B cell (primary cell): ENCODE measurements around the gene PLCB4. TPM values are rescaled to one million over a fixed set of nuclear protein-coding genes. Genes with fewer than 3 reads are reported as not detected.

Experiments used
- ATAC-seq: fragments of 200-7000 bp; cut with Tn5 transposase; one replicate; pipeline ENCODE4 v1.10.0; 2021; ENCODE audit warnings: low read depth, mild to moderate bottlenecking, moderate number of reproducible peaks, moderate library complexity
- CTCF ChIA-PET: fragments of 350-600 bp; sonication (Branson Sonifier 250); formaldehyde crosslinking; loops from one replicate; lab custom pipeline; 2021; ENCODE audit warnings: antibody characterized with exemption, inconsistent platforms; lab: Charles Lee
- POLR2A ChIA-PET: fragments of 350-600 bp; sonication (Branson Sonifier 250); formaldehyde crosslinking; loops from one replicate; lab custom pipeline; 2021; ENCODE audit warnings: antibody characterized with exemption; lab: Charles Lee
- DNase-seq: peaks from one replicate; pipeline ENCODE4 v3.0.0; 2013
- H2AFZ ChIP-seq: 2 replicates; pipeline ENCODE4 v1.6.1; 2012; ENCODE audit warnings: mild to moderate bottlenecking, low read depth, low read length; ENCODE audit not compliant: insufficient read depth, poor library complexity, severe bottlenecking
- H3K27ac ChIP-seq, 2 donors: 1 replicate in 1 of 2; 2 replicates in 1 of 2; pipeline ENCODE4 v1.5.1; 2012 to 2013; ENCODE audit warnings: low read length in 2 of 2, mild to moderate bottlenecking in 2 of 2, moderate library complexity in 1 of 2
- H3K27me3 ChIP-seq, 4 experiments: fragments of 200-600 bp in 1 of 4; sonication (generic) in 1 of 4; replicated peaks in 1 of 4; 1 replicate in 2 of 4; 2 replicates in 2 of 4; pipeline versions ENCODE4 v1.6.1 to v1.7.0; 2013 to 2016; ENCODE audit warnings: low read length in 3 of 4, mild to moderate bottlenecking in 2 of 4, mixed read lengths in 1 of 4, moderate library complexity in 1 of 4; ENCODE audit not compliant: insufficient read depth in 4 of 4, control insufficient read depth in 3 of 4; ENCODE audit errors: control extremely low read depth in 1 of 4
- H3K36me3 ChIP-seq, 2 experiments: replicated peaks in 1 of 2; 1 replicate in 1 of 2; 2 replicates in 1 of 2; pipeline versions ENCODE4 v1.6.1 to v1.7.1; 2013; ENCODE audit warnings: low read length in 1 of 2; ENCODE audit not compliant: insufficient read depth in 2 of 2, control insufficient read depth in 1 of 2; ENCODE audit errors: control extremely low read depth in 1 of 2, extremely low read depth in 1 of 2
- H3K4me1 ChIP-seq, 2 donors: fragments of 200-600 bp in 1 of 2; sonication (generic) in 1 of 2; 1 replicate in 1 of 2; 2 replicates in 1 of 2; pipeline versions ENCODE4 v1.5.1 to v1.6.1; 2013 to 2017; ENCODE audit warnings: low read length in 2 of 2; ENCODE audit not compliant: control insufficient read depth in 2 of 2, insufficient read depth in 2 of 2
- H3K4me2 ChIP-seq: replicated peaks from 2 replicates; pipeline ENCODE3; 2012; ENCODE audit warnings: mild to moderate bottlenecking, low read depth, low read length; ENCODE audit not compliant: poor library complexity, severe bottlenecking
- H3K4me3 ChIP-seq, 5 experiments: fragments of 200-600 bp in 1 of 5; sonication (generic) in 1 of 5; 1 replicate in 3 of 5; 2 replicates in 2 of 5; pipeline versions ENCODE4 v1.5.1 to v1.7.0; 2011 to 2016; ENCODE audit warnings: low read length in 4 of 5, mild to moderate bottlenecking in 4 of 5, low read depth in 2 of 5, control low read depth in 1 of 5, moderate library complexity in 1 of 5; ENCODE audit not compliant: insufficient read depth in 1 of 5; ENCODE audit errors: control extremely low read depth in 1 of 5, extremely low read depth in 1 of 5
- H3K79me2 ChIP-seq: fragments of 200-600 bp; sonication (generic); one replicate; pipeline ENCODE4 v1.6.0; 2016; ENCODE audit warnings: low read length; ENCODE audit not compliant: control insufficient read depth, insufficient read depth
- H3K9ac ChIP-seq: fragments of 200-600 bp; sonication (generic); 2 replicates; pipeline ENCODE4 v1.6.1; 2017; ENCODE audit warnings: mild to moderate bottlenecking, low read length, moderate library complexity
- H3K9me3 ChIP-seq, 3 donors: one replicate each; pipeline versions ENCODE4 v1.6.1 to v1.7.1; 2013; ENCODE audit warnings: low read length in 2 of 3; ENCODE audit not compliant: control insufficient read depth in 2 of 3, insufficient read depth in 1 of 3; ENCODE audit errors: control extremely low read depth in 1 of 3
- H4K20me1 ChIP-seq: 2 replicates; pipeline ENCODE4 v1.6.0; 2012; ENCODE audit warnings: mild to moderate bottlenecking, low read length; ENCODE audit not compliant: insufficient read depth, control insufficient read depth, poor library complexity, severe bottlenecking
- H3K27ac Mint-ChIP-seq: one replicate; pipeline ENCODE4 v1.8.0; 2021; ENCODE audit warnings: mixed read lengths
- H3K27me3 Mint-ChIP-seq: one replicate; pipeline ENCODE4 v1.8.0; 2021; ENCODE audit warnings: mixed read lengths
- H3K4me1 Mint-ChIP-seq: one replicate; pipeline ENCODE4 v1.8.0; 2021; ENCODE audit warnings: mixed read lengths
- H3K4me3 Mint-ChIP-seq: one replicate; pipeline ENCODE4 v1.8.0; 2021; ENCODE audit warnings: mixed read lengths
- H3K9me3 Mint-ChIP-seq: one replicate; pipeline ENCODE4 v1.8.0; 2022; ENCODE audit warnings: mixed read lengths; ENCODE audit not compliant: insufficient read depth
- CTCF ChIP-seq: fragments of 200-600 bp; IDR thresholded peaks from one replicate; pipeline ENCODE4 v1.8.0; 2022; ENCODE audit warnings: antibody characterized with exemption, mild to moderate bottlenecking
- EZH2 ChIP-seq: IDR thresholded peaks from 2 replicates; pipeline ENCODE4 v1.6.1; 2012; ENCODE audit warnings: borderline replicate concordance, low read depth, mild to moderate bottlenecking, moderate library complexity, low read length; ENCODE audit not compliant: insufficient read depth, poor library complexity, severe bottlenecking
- WGBS: methylation state at CpG from one replicate; pipeline ENCODE4 v1.1.5; 2013; ENCODE audit warnings: missing lambda C conversion rate; ENCODE audit not compliant: insufficient coverage; 5-methylcytosine and 5-hydroxymethylcytosine counted together
- intact Hi-C: fragments of 100-400 bp; cut with micrococcal nuclease; formaldehyde crosslinking; loops from one replicate; pipeline ENCODE4 v1.10.0; 2022
- polyA plus RNA-seq: library from polyadenylated mRNA; depleted of rRNA; stranded (reverse); fragments of >200 nt; gene quantifications from 2 replicates; pipeline ENCODE4 v1.2.3, GENCODE V29; 2012
- total RNA-seq, 2 donors: library from RNA; stranded (reverse); fragments of 120-200 nt in 1 of 2; gene quantifications; 1 replicate in 1 of 2; 2 replicates in 1 of 2; pipeline versions ENCODE4 v1.2.3 to v1.2.4, GENCODE V29; 2013 to 2022

PLCB4 gene
- total and polyA plus RNA-seq, 2 donors (not counting 1 experiment from before 2014, with no cell fraction given): not detected

GRCh38 chr20:9163995-9164394 is 95.1 kb downstream of the PLCB4 start:
- TF ChIP-seq CTCF (no peak), EZH2 (no peak)
- Mint-ChIP-seq H3K4me3 (no peak overlapping the region), H3K27ac (no peak overlapping the region), H3K9me3 (no peaks in the 10 kb centered on the region), H3K4me1 (peaks cover 2% of the 10 kb centered on the region), H3K27me3 (no peaks in the 10 kb centered on the region)
- Histone ChIP-seq H3K9me3 (no peaks in the 10 kb centered on the region), H3K27ac (no peak overlapping the region), H3K4me1 (no peaks in the 10 kb centered on the region), H3K9ac (no peak overlapping the region), H3K27me3 (no peaks in the 10 kb centered on the region), H2AFZ (no peak overlapping the region), H3K36me3 (no peaks in the 10 kb centered on the region), H4K20me1 (no peaks in the 10 kb centered on the region), H3K4me3 (no peak overlapping the region), H3K79me2 (no peaks in the 10 kb centered on the region), H3K4me2 (no peak overlapping the region)
- CTCF ChIA-PET: no interaction called here
- POLR2A ChIA-PET: no interaction called here
- WGBS: no CpG with 5 or more reads among the region's 1 CpG
- no peak for ATAC-seq
- intact Hi-C loops: no loop called here
- no peak for DNase-seq

- no CpG with 5 or more reads among the region's 2 CpGs for WGBS
- H3K4me1 ChIP-seq: no peaks in the 10 kb centered on the region
- intact Hi-C loops: no loop called here
- ATAC-seq: no peak
- H3K4me3 ChIP-seq: no peak overlapping the region
- H4K20me1 ChIP-seq: no peaks in the 10 kb centered on the region
- Mint-ChIP-seq H3K9me3 (no peaks in the 10 kb centered on the region), H3K4me1 (peaks cover 2% of the 10 kb centered on the region), H3K27ac (no peak overlapping the region), H3K27me3 (no peaks in the 10 kb centered on the region), H3K4me3 (no peak overlapping the region)
- ChIA-PET CTCF (no interaction called here), POLR2A (no interaction called here)
- DNase-seq: no peak
- H3K9ac ChIP-seq: no peak overlapping the region
- TF ChIP-seq EZH2 (no peak), CTCF (no peak)
- H3K27ac ChIP-seq: no peak overlapping the region
- no peak overlapping the region for H3K4me2 ChIP-seq
- no peaks in the 10 kb centered on the region for H3K79me2 ChIP-seq
- H2AFZ ChIP-seq: no peak overlapping the region
- no peaks in the 10 kb centered on the region for H3K9me3 ChIP-seq
- no peaks in the 10 kb centered on the region for H3K27me3 ChIP-seq
- H3K36me3 ChIP-seq: no peaks in the 10 kb centered on the region
These were observed 96.4 kb downstream of the PLCB4 start for GRCh38 chr20:9165261-9165660.
